Measurements from ENCODE around the gene SOX11.

Gene SOX11

DNA sequence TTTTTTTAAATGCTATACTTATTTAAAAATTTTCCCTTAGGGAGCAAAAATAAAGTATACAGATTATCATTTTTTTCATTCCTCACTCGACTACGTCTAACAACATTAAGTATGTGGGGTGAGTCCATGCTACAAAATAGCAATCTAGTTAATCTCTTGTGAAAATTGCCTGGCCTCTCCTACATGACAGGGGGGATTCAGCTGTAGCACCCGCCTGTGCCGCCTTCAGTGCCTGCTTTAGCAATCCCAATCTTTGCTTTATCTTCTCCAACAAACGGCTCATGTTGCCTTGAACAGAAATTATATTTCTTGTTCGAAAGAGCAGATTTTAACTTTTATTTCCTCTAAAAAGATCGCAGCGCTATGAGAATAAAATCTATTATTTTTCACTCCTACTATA lies 2.4 kb upstream of the SOX11 start:
- Histone ChIP-seq H3K4me3 (ENCODE audit: low read depth in 1 of 2, low read length in 1 of 2) (no peak overlapping the region), H3K27me3 (peaks cover 72% of the 10 kb centered on the region), H3K9me3 (no peaks in the 10 kb centered on the region), H3K4me1 (ENCODE audit: control insufficient read depth in 1 of 2, insufficient read depth in 1 of 2, low read depth in 1 of 2, low read length in 1 of 2) (no peaks in the 10 kb centered on the region), H3K36me3 (no peaks in the 10 kb centered on the region), H3K27ac (no peak overlapping the region)
- TF ChIP-seq, protein P1, sequence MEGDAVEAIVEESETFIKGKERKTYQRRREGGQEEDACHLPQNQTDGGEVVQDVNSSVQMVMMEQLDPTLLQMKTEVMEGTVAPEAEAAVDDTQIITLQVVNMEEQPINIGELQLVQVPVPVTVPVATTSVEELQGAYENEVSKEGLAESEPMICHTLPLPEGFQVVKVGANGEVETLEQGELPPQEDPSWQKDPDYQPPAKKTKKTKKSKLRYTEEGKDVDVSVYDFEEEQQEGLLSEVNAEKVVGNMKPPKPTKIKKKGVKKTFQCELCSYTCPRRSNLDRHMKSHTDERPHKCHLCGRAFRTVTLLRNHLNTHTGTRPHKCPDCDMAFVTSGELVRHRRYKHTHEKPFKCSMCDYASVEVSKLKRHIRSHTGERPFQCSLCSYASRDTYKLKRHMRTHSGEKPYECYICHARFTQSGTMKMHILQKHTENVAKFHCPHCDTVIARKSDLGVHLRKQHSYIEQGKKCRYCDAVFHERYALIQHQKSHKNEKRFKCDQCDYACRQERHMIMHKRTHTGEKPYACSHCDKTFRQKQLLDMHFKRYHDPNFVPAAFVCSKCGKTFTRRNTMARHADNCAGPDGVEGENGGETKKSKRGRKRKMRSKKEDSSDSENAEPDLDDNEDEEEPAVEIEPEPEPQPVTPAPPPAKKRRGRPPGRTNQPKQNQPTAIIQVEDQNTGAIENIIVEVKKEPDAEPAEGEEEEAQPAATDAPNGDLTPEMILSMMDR (IDR thresholded peaks at IDR 0.05): no peak

DNA sequence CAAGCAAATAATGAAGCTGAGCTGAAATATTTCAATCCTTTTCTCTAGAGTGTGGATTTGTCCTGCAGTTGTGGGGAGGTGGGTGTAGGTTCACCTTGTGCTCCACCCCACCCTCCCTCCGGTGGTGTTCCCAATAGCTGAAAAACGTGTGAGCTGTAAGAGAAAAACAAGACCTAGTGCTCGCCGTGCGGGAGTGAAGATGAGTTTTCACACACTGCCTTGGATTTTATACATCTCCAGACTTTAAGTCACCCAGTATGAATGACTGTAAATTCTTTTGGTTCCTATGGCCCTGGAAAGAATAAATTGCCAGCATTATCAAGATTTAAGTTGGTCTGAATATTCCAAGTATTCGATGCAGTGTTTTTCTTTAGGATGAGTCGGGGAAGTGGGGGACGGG lies 1.9 kb upstream of the SOX11 start:
- Histone ChIP-seq H3K4me1 (ENCODE audit: control insufficient read depth in 1 of 2, insufficient read depth in 1 of 2, low read depth in 1 of 2, low read length in 1 of 2) (no peaks in the 10 kb centered on the region), H3K36me3 (no peaks in the 10 kb centered on the region), H3K27me3 (peaks cover 78% of the 10 kb centered on the region), H3K27ac (no peak overlapping the region), H3K4me3 (ENCODE audit: low read depth in 1 of 2, low read length in 1 of 2) (no peak overlapping the region), H3K9me3 (no peaks in the 10 kb centered on the region)
- TF ChIP-seq, protein P1 (IDR thresholded peaks at IDR 0.05): no peak

DNA sequence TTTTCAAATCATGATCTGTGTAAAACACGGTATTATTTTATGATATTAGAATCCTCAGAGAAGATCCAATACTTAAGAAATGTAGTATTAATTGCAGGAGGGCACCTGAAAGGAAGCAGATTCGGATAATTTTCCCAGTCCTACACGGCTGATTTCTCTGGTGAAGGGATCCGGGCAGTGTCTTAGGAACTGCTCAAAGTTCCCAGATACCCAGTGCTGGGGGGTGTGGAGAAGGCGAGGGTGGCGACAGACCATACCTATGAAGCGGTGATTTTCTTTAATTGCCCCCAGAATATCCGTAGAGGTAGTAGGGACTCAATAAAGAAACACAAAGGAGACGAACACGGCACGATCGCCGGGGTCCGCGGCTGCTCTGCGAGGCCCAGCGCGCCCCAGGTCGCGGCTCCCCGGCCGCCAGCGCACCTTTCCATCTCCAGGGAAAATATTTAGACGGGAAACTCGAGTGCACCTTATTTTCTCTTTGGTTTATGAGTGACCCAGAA lies 1.4 kb upstream of the SOX11 start:
- H3K36me3 ChIP-seq: no peaks in the 10 kb centered on the region
- TF ChIP-seq, protein P1 (IDR thresholded peaks at IDR 0.05): no peak
- H3K9me3 ChIP-seq: no peaks in the 10 kb centered on the region
- no peak overlapping the region for H3K4me3 ChIP-seq (ENCODE audit: low read depth in 1 of 2, low read length in 1 of 2)
- H3K27me3 ChIP-seq: peaks cover 83% of the 10 kb centered on the region
- H3K27ac ChIP-seq: no peak overlapping the region
- H3K4me1 ChIP-seq (ENCODE audit: control insufficient read depth in 1 of 2, insufficient read depth in 1 of 2, low read depth in 1 of 2, low read length in 1 of 2): no peaks in the 10 kb centered on the region

DNA sequence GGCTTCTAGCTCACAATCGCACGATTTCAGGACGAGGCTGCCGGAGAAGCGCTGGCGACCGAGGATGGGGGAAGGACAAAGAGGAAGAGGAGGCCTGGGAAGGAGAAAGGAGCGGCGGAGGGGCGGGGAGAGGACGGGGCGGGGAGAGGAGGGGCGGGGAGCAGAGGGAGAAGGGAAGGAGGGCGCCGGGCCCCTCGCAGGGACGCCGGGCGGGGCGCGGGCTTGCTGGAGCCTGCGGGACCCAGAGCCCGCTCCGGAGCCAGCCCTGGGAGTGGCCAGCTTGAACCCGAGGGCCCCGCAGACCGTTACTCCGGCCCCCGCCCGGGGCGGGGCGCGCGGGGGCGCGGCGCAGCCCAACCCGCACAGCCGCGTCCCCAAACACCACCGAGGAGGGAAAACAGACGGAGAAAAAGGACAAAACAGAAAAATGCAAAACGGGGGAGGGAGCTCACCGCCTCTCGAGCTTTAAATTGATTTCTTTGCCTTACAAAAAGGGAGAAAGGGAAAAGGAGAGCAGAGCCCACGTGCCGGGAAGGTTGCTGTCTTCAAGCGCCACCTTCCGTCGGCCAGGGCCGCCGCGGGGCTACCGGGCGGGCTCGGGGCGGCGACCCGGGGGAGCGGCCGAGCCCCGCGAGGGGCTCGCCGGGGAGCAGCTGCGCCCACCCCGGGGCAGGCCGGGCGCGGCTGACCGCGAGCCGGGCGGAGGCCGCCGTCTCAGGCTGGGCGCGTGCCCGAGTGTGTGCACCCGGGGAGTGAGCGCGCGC lies 781 bp upstream of the SOX11 start:
- Histone ChIP-seq H3K4me1 (ENCODE audit: control insufficient read depth in 1 of 2, insufficient read depth in 1 of 2, low read depth in 1 of 2, low read length in 1 of 2) (no peaks in the 10 kb centered on the region), H3K4me3 (ENCODE audit: low read depth in 1 of 2, low read length in 1 of 2) (no peak overlapping the region), H3K9me3 (no peaks in the 10 kb centered on the region), H3K36me3 (no peaks in the 10 kb centered on the region), H3K27me3 (peaks cover 89% of the 10 kb centered on the region), H3K27ac (no peak overlapping the region)
- TF ChIP-seq, protein P1 (IDR thresholded peaks at IDR 0.05): no peak

DNA sequence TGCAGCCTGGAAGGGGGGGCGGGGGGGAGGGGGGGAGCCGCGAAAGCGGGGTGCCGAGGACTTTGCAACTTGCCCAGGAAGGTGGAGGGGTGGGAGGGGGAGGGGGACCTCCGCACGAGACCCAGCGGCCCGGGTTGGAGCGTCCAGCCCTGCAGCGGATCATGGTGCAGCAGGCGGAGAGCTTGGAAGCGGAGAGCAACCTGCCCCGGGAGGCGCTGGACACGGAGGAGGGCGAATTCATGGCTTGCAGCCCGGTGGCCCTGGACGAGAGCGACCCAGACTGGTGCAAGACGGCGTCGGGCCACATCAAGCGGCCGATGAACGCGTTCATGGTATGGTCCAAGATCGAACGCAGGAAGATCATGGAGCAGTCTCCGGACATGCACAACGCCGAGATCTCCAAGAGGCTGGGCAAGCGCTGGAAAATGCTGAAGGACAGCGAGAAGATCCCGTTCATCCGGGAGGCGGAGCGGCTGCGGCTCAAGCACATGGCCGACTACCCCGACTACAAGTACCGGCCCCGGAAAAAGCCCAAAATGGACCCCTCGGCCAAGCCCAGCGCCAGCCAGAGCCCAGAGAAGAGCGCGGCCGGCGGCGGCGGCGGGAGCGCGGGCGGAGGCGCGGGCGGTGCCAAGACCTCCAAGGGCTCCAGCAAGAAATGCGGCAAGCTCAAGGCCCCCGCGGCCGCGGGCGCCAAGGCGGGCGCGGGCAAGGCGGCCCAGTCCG lies 540 bp downstream of the SOX11 start:
- TF ChIP-seq, protein P1 (IDR thresholded peaks at IDR 0.05): no peak
- H3K9me3 ChIP-seq: no peaks in the 10 kb centered on the region
- H3K4me1 ChIP-seq (ENCODE audit: control insufficient read depth in 1 of 2, insufficient read depth in 1 of 2, low read depth in 1 of 2, low read length in 1 of 2): no peaks in the 10 kb centered on the region
- H3K4me3 ChIP-seq (ENCODE audit: low read depth in 1 of 2, low read length in 1 of 2): no peak overlapping the region
- H3K36me3 ChIP-seq: no peaks in the 10 kb centered on the region
- H3K27ac ChIP-seq: no peak overlapping the region
- peaks cover 100% of the 10 kb centered on the region for H3K27me3 ChIP-seq

Data from neutrophil (primary cell).